Smooth muscle cell (in vitro differentiated cells): Measurements from ENCODE around the gene CCDC85C. TPM values are rescaled to one million over a fixed set of nuclear protein-coding genes. Genes with fewer than 3 reads are reported as not detected.
"Not testable (repeated sequence)": the region's sequence is repeated elsewhere in the genome, so short reads cannot be mapped to it uniquely, and the experiment has no call there.

ENCODE experiments used
- DNase-seq: peaks from one replicate; lab custom pipeline; 2025; ENCODE audit not compliant: unreplicated experiment; lab: John Stamatoyannopoulos, UW
- H2AFZ ChIP-seq: fragments of 200-600 bp; sonication (generic); 2 replicates; pipeline ENCODE4 v1.6.0; 2016; ENCODE audit warnings: antibody characterized with exemption, low read depth, mild to moderate bottlenecking
- H3F3A ChIP-seq: fragments of 200-600 bp; sonication (generic); 2 replicates; pipeline ENCODE4 v1.6.0; 2017; ENCODE audit warnings: antibody characterized with exemption, low read depth
- H3K27ac ChIP-seq: fragments of 200-600 bp; sonication (generic); 2 replicates; pipeline ENCODE4 v1.5.1; 2016; ENCODE audit warnings: low read depth, mild to moderate bottlenecking
- H3K27me3 ChIP-seq: fragments of 200-600 bp; sonication (generic); 2 replicates; pipeline ENCODE4 v1.6.1; 2016; ENCODE audit warnings: low read depth, mild to moderate bottlenecking
- H3K36me3 ChIP-seq: fragments of 200-600 bp; sonication (generic); 2 replicates; pipeline ENCODE4 v1.5.1; 2016; ENCODE audit warnings: low read depth
- H3K4me1 ChIP-seq: fragments of 200-600 bp; sonication (generic); 2 replicates; pipeline ENCODE4 v1.5.1; 2016; ENCODE audit warnings: low read depth
- H3K4me2 ChIP-seq: fragments of 200-600 bp; sonication (generic); 2 replicates; pipeline ENCODE4 v1.6.0; 2016; ENCODE audit warnings: mild to moderate bottlenecking
- H3K4me3 ChIP-seq: fragments of 200-600 bp; sonication (generic); 2 replicates; pipeline ENCODE4 v1.5.1; 2016; ENCODE audit warnings: mild to moderate bottlenecking
- H3K79me2 ChIP-seq: fragments of 200-600 bp; sonication (generic); 2 replicates; pipeline ENCODE4 v1.6.0; 2016; ENCODE audit warnings: low read depth, mild to moderate bottlenecking
- H3K9ac ChIP-seq: fragments of 200-600 bp; sonication (generic); 2 replicates; pipeline ENCODE4 v1.6.0; 2016; ENCODE audit warnings: low read depth
- H3K9me3 ChIP-seq: fragments of 200-600 bp; sonication (generic); replicated peaks from 2 replicates; pipeline ENCODE4 v1.5.1; 2016; ENCODE audit warnings: low read depth
- H4K20me1 ChIP-seq: fragments of 200-600 bp; sonication (generic); 2 replicates; pipeline ENCODE4 v1.6.0; 2016; ENCODE audit warnings: low read depth
- WGBS: methylation state at CpG from one replicate; pipeline ENCODE4 v1.1.7; 2016; ENCODE audit warnings: low lambda C conversion rate; 5-methylcytosine and 5-hydroxymethylcytosine counted together
- polyA plus RNA-seq: library from polyadenylated mRNA; unstranded; fragments of >200 nt; fragmentation: Nextera tagmentation; extraction: Ambion mirVana; gene quantifications from 2 replicates; pipeline ENCODE4 v1.2.1, GENCODE V29; 2016
- total RNA-seq: library from RNA; depleted of rRNA; stranded (reverse); fragments of >200 nt; gene quantifications from 2 replicates; pipeline ENCODE4 v1.2.3, GENCODE V29; 2014
- TF ChIP-seq, protein P1 (sequence below): fragments of 200-600 bp; sonication (generic); IDR thresholded peaks from 2 replicates; pipeline ENCODE4 v1.5.1; 2017; ENCODE audit warnings: borderline replicate concordance, mild to moderate bottlenecking, antibody characterized with exemption; ENCODE audit not compliant: insufficient read depth, poor library complexity, severe bottlenecking

Gene CCDC85C
- total and polyA plus RNA-seq, 2 experiments from 2014 or later, result 4.0 to 6.5 TPM

DNA sequence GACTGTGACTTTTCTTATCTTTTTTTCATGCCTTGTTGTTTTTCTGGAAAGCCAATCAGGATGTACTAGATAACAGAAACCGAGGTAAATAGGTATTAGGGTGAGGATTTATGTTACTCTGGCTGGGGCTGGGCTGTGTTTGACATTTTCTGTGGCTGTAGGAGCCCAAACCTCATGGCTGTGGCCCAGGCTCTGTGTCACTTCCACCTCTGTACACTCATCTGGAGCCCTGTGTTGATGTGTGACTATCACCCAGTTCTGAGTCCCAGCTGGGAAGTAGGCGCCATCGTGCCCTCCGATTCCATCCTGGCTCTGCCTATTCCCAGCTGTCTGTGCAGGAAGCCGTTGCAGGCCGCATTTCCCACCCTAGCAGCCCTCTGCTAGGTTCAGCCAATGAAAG, 39.3 kb upstream of the CCDC85C start:
- TF ChIP-seq, protein P1, sequence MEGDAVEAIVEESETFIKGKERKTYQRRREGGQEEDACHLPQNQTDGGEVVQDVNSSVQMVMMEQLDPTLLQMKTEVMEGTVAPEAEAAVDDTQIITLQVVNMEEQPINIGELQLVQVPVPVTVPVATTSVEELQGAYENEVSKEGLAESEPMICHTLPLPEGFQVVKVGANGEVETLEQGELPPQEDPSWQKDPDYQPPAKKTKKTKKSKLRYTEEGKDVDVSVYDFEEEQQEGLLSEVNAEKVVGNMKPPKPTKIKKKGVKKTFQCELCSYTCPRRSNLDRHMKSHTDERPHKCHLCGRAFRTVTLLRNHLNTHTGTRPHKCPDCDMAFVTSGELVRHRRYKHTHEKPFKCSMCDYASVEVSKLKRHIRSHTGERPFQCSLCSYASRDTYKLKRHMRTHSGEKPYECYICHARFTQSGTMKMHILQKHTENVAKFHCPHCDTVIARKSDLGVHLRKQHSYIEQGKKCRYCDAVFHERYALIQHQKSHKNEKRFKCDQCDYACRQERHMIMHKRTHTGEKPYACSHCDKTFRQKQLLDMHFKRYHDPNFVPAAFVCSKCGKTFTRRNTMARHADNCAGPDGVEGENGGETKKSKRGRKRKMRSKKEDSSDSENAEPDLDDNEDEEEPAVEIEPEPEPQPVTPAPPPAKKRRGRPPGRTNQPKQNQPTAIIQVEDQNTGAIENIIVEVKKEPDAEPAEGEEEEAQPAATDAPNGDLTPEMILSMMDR, result no peak
- H3K4me2 ChIP-seq, result no peak overlapping the region
- peak overlapping the region; percentile 65 for H3K27ac ChIP-seq
- H3K4me1 ChIP-seq, result peaks cover 7% of the 10 kb centered on the region
- H3F3A ChIP-seq, result no peaks in the 10 kb centered on the region
- H2AFZ ChIP-seq, result no peak overlapping the region
- H3K9me3 ChIP-seq, result no peaks in the 10 kb centered on the region
- peak overlapping the region; percentile 27 for H3K9ac ChIP-seq
- no peak overlapping the region for H3K4me3 ChIP-seq
- 69% methylated on average over 6 of the region's 6 CpGs for WGBS
- no peaks in the 10 kb centered on the region for H3K36me3 ChIP-seq
- H4K20me1 ChIP-seq, result no peaks in the 10 kb centered on the region
- H3K79me2 ChIP-seq, result no peaks in the 10 kb centered on the region
- no peaks in the 10 kb centered on the region for H3K27me3 ChIP-seq
- no peak for DNase-seq

DNA sequence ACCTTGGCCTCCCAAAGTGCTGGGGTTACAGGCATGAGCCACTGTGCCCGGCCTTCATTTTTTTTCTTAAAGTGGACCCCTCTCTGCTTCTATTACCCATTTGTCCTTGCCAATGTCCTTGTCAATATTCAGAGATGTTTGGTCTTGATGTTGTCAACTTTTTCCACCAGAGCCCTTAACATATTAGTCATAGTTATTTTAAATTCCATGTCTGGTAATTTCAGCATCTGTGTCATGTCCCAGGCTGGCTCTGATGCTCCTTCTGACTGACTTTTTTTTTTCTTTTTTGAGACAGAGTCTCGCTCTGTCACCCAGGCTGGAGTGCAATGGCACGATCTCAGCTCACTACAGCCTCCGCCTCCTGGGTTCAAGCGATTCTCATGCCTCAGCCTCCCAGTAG, 38.8 kb upstream of the CCDC85C start:
- not testable (repeated sequence) for H3K4me1 ChIP-seq, H3K27me3 ChIP-seq, DNase-seq, H3K79me2 ChIP-seq, H3K4me3 ChIP-seq, H2AFZ ChIP-seq, H3K9me3 ChIP-seq, H3K36me3 ChIP-seq, H3F3A ChIP-seq, H4K20me1 ChIP-seq
- WGBS, result 41% methylated on average over 5 of the region's 5 CpGs
- Histone ChIP-seq H3K9ac (peak overlapping the region; percentile 27), H3K27ac (peak overlapping the region; percentile 65), H3K4me2 (peak overlapping the region; percentile 9)

DNA sequence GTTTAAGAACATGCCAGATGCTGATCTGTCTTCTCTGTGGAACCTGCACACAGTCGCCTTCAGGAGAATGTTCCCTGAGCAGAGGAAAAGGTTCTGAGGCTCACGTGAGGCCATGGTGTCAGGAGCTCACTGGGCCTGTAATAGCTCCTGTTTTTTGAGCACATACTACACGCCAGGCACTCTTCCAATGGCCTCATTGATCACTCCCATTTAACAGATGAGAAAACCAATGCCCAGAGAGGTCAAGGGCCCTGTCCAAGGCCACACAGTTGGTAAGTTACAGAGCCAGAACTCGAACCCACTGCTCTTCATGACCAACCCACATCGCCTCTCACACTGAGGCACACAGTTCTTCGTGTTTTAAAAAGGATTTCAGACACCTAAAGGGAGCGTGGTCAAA, 33.6 kb upstream of the CCDC85C start:
- WGBS, result 91% methylated on average over 7 of the region's 7 CpGs
- no peaks in the 10 kb centered on the region for H4K20me1 ChIP-seq
- no peaks in the 10 kb centered on the region for H3K36me3 ChIP-seq
- H3K79me2 ChIP-seq, result no peaks in the 10 kb centered on the region
- no peaks in the 10 kb centered on the region for H3K9me3 ChIP-seq
- no peak overlapping the region for H3K4me2 ChIP-seq
- H3K4me1 ChIP-seq, result no peaks in the 10 kb centered on the region
- TF ChIP-seq, protein P1, result no peak
- H3K27me3 ChIP-seq, result no peaks in the 10 kb centered on the region
- H3K27ac ChIP-seq, result no peak overlapping the region
- no peaks in the 10 kb centered on the region for H3F3A ChIP-seq
- no peak for DNase-seq
- H3K4me3 ChIP-seq, result no peak overlapping the region
- H2AFZ ChIP-seq, result no peak overlapping the region
- no peak overlapping the region for H3K9ac ChIP-seq

- Histone ChIP-seq H3K79me2 (no peaks in the 10 kb centered on the region), H3K27ac (no peak overlapping the region)
- TF ChIP-seq, protein P1, result no peak
Measured at GRCh38 chr14:99636487-99636886, 32.5 kb upstream of the CCDC85C start.

More at GRCh38 chr14:99636487-99636886, 32.5 kb upstream of the CCDC85C start:
- H3K4me1 ChIP-seq, result no peaks in the 10 kb centered on the region
- no peak overlapping the region for H3K4me3 ChIP-seq
- H3K4me2 ChIP-seq, result no peak overlapping the region
- no peaks in the 10 kb centered on the region for H4K20me1 ChIP-seq
- 81% methylated on average over 5 of the region's 5 CpGs for WGBS
- no peak overlapping the region for H3K9ac ChIP-seq
- H3F3A ChIP-seq, result no peaks in the 10 kb centered on the region
- DNase-seq, result no peak
- H3K9me3 ChIP-seq, result no peaks in the 10 kb centered on the region
- H3K36me3 ChIP-seq, result no peaks in the 10 kb centered on the region
- H2AFZ ChIP-seq, result no peak overlapping the region
- H3K27me3 ChIP-seq, result no peaks in the 10 kb centered on the region
